ENCODE measurements around the gene ERF. TPM values are rescaled to one million over a fixed set of nuclear protein-coding genes. Genes with fewer than 3 reads are reported as not detected.

Gene ERF
- total and polyA plus RNA-seq, 2 of the 4 experiments (the other 2 are of a cell fraction), result 5.2 to 32.4 TPM

- intact Hi-C loops (cut with micrococcal nuclease) (no loop called here), in situ Hi-C loops (cut with MboI; ENCODE audit: low sequenced_read_pairs) (no loop called here), dilution Hi-C loops (cut with HindIII; ENCODE audit: low sequenced_read_pairs, unreplicated experiment) (no loop called here)
- POLR2A ChIA-PET (ENCODE audit: unreplicated experiment), result interaction anchor here (0.5 kb wide), 1 partner anchor 19 kb away, joined by 3 read pairs; no protein-coding TSS in a partner anchor
- H3K79me1 ChIP-seq (ENCODE audit: low read depth in 1 of 2, low read length in 2 of 2), result peaks cover 18 to 86% of the 10 kb centered on the region in 2 experiments
- H2BK5ac ChIP-seq (ENCODE audit: low read depth, low read length, poor library complexity, severe bottlenecking), result peak overlapping the region; percentile 97
- no peak overlapping the region for H4K5ac ChIP-seq (ENCODE audit: low read depth, low read length)
- H3K4ac ChIP-seq (ENCODE audit: low read depth, low read length), result peak overlapping the region; percentile 96
- peak overlapping the region; percentile 89; the same call in 1 of the 2 replicates for H3K23ac ChIP-seq (ENCODE audit: low read depth, low read length)
- H3K27me3 ChIP-seq (ENCODE audit: control insufficient read depth, insufficient read depth, low read length), result no peaks in the 10 kb centered on the region
- TF ChIP-seq RAD21 (IDR thresholded peaks at IDR 0.05; ENCODE audit: low read length), result no peak
- no peak for TF ChIP-seq ELK1 (IDR thresholded peaks at IDR 0.05; ENCODE audit: borderline replicate concordance, low read depth, low read length)
- peak; percentile 79; the same call in 1 of the 2 replicates for TF ChIP-seq MAZ (IDR thresholded peaks at IDR 0.05; ENCODE audit: borderline replicate concordance, low read depth, low read length)
- no peak for TF ChIP-seq NFE2L2 (IDR thresholded peaks at IDR 0.05; ENCODE audit: low read depth, low read length)
- TF ChIP-seq FOS (IDR thresholded peaks at IDR 0.05; ENCODE audit: low read depth, low read length), result 0 out of 2 replicates have a peak, but pooled peaks have one; percentile 16
- no peak for TF ChIP-seq RCOR1 (IDR thresholded peaks at IDR 0.05; ENCODE audit: insufficient replicate concordance, low read length)
- BruUV-seq (replicated peaks), result no TSS peak
- H3K4me2 ChIP-seq (ENCODE audit: low read depth, low read length), result no peak overlapping the region
- DNase-seq (peak; percentile 44), ATAC-seq (ENCODE audit: low read depth) (peak; percentile 33; the same call in 1 of the 2 replicates)
- peak overlapping the region; percentile 94 for H2AK9ac ChIP-seq (replicated peaks; ENCODE audit: low read depth, low read length, poor library complexity)
- H2AFZ ChIP-seq (replicated peaks; ENCODE audit: low read length, poor library complexity), result peak overlapping the region; percentile 78
- peak overlapping the region; percentile 93 for H2BK120ac ChIP-seq (ENCODE audit: low read depth, low read length)
- CTCF ChIA-PET, result no interaction called here
- peak overlapping the region; percentile 12; the same call in 1 of the 2 replicates for H3K18ac ChIP-seq (ENCODE audit: low read depth, low read length)
- peak overlapping the region; percentile 53 for H3K14ac ChIP-seq (replicated peaks; ENCODE audit: low read depth, low read length)
- peaks cover 42% of the 10 kb centered on the region for H3K36me3 ChIP-seq (ENCODE audit: control insufficient read depth, insufficient read depth, low read length)
- H3K56ac ChIP-seq (ENCODE audit: extremely low read depth, insufficient read depth, low read length), result peak overlapping the region; percentile 29; the same call in 1 of the 2 replicates
- H3K4me3 ChIP-seq (ENCODE audit: insufficient read depth, low read depth, low read length), result no peak overlapping the region
- peak overlapping the region; percentile 38 to 83; a peak in 3 of 4 replicates for H4K8ac ChIP-seq (ENCODE audit: low read depth in 2 of 2, low read length in 2 of 2)
- no peak overlapping the region for H3K9ac ChIP-seq (ENCODE audit: low read depth, low read length)
- peak overlapping the region; percentile 95 for H2BK20ac ChIP-seq (ENCODE audit: low read depth, low read length)
- peak overlapping the region; percentile 76 for H4K91ac ChIP-seq (ENCODE audit: insufficient read depth, low read depth, low read length)
- H4K20me1 ChIP-seq (ENCODE audit: insufficient read depth, low read length), result peaks cover under 1% of the 10 kb centered on the region
- WGBS, 2 experiments (ENCODE audit: extremely low coverage in 2 of 2, insufficient read length in 1 of 2), result 94% methylated on average over 6 of the region's 14 CpGs; no CpG with 5 or more reads in 1 of the 2 experiments
- H2BK15ac ChIP-seq (ENCODE audit: low read depth, low read length), result peak overlapping the region; percentile 90
- peaks cover 40% of the 10 kb centered on the region for H3K9me1 ChIP-seq (ENCODE audit: insufficient read depth, low read length)
- H3K4me1 ChIP-seq (ENCODE audit: control insufficient read depth, insufficient read depth, low read length), result peaks cover 13% of the 10 kb centered on the region
- H2AK5ac ChIP-seq (ENCODE audit: low read depth, low read length), result peak overlapping the region; percentile 97
- no peaks in the 10 kb centered on the region for H3K9me3 ChIP-seq (ENCODE audit: control insufficient read depth, insufficient read depth, low read length)
- peak overlapping the region; percentile 58 for H3K27ac ChIP-seq (ENCODE audit: insufficient read depth, low read length)
Measured at GRCh38 chr19:42206871-42207755, 47.8 kb downstream of the ERF start.
